Measurements from ENCODE around the gene ZNF469.

ZNF469 gene

DNA sequence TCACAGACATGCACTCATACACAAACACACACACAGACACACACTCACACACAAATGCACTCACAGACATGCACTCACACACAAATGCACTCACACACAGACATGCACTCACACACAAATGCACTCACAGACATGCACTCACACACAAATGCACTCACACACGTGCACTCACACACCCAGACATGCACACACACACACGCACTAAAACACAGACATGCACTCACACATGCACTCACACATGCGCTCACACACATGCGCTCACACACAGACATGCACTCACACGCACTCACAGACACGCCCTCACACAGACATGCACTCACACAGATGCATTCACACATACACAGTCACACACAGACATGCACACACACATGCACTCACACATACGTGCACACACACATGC, 2.7 kb upstream of the ZNF469 start:
- no peak for DNase-seq

DNA sequence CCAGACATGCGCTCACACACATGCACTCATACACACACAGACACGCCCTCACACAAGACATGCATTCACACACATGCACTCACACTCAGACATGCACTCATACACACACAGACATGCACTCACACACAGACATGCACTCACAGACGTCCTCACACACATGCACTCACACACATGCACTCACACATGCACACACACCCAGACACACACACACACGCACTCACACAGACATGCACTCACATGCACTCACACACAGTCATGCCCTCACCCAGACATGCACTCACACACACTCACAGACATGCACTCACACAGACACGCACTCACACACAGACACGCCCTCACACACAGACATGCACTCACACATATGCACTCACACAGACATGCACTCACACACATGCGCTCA, 2.1 kb upstream of the ZNF469 start:
- DNase-seq, result no peak

DNA sequence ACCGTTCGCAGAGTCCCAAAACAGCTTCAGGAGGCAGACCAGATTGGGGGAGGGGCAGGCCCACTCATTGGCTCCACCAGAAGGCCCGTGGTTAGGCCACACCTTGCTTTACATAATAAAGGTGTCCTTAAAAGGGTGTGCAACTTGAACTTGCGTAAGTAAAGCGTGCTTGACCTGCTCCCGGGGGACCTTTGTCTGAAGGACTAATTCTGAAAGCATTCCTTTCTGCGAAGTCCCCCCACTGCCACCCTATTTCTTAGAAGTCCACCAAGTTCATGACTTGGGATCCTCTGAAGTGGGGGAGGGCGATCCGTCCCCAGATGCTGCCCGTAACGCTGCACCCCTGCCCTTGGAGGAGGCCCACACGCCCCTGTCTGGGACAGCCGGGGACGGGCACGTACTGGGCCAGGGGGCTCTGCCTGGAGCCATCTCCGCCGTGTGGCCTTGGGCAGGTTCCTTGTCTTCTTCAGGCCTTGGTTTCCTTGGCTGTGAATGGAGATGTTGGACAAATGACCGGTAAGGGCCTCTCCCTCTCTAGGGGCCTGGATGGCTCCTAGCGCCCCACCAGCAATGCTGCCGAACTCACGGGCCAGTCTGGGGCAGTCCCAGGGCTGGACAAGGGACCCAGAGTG, 823 bp upstream of the ZNF469 start:
- no peak for DNase-seq

GRCh38 chr16:88383401-88384221, 852 bp downstream of the ZNF469 start:
- no peak for DNase-seq

DNA sequence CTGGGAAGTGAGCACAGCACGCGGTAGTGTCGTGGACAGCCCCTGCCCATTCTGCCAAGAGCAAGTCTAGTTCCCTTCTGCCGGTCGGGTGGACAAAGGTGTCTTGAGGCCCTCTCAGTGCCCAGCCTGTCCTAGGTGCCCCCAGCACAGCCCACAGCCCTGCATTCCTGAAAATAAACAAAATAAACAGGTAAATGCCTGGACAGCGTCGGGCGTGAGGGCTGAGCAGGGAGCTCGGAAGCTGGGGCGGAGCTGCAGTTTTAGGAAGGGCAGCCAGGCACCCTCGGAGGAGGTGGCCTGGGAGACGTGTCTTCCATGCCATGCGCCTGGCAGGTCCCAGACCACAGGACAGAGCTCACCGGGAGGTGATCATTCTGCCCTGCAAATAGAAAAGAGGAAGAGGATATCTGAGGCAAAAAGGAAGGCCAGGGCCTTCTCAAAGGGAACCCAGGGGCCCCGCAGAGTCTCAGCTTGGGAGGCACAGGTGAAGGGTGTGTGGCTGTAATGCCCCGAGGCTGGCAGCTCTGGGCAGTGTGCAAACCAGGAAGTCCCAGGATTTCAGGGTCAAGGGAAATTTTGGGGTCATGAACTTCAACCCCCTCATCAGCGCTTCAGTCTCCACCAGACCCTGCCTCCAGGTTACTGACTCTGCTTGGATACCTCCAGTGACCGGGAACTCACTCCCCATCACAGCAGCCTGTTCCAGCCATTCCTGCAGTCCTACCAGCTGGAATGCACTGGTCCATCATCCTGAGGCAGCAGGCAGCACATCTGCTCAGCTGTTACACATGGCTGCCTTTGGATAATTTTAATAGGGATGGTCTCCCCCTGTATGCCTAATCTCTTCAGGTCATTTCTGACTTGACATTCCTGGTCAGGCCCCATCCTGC, 1.7 kb downstream of the ZNF469 start:
- no peak for DNase-seq

- no peak for DNase-seq
These were observed 2.4 kb downstream of the ZNF469 start for GRCh38 chr16:88385112-88385594.

DNA sequence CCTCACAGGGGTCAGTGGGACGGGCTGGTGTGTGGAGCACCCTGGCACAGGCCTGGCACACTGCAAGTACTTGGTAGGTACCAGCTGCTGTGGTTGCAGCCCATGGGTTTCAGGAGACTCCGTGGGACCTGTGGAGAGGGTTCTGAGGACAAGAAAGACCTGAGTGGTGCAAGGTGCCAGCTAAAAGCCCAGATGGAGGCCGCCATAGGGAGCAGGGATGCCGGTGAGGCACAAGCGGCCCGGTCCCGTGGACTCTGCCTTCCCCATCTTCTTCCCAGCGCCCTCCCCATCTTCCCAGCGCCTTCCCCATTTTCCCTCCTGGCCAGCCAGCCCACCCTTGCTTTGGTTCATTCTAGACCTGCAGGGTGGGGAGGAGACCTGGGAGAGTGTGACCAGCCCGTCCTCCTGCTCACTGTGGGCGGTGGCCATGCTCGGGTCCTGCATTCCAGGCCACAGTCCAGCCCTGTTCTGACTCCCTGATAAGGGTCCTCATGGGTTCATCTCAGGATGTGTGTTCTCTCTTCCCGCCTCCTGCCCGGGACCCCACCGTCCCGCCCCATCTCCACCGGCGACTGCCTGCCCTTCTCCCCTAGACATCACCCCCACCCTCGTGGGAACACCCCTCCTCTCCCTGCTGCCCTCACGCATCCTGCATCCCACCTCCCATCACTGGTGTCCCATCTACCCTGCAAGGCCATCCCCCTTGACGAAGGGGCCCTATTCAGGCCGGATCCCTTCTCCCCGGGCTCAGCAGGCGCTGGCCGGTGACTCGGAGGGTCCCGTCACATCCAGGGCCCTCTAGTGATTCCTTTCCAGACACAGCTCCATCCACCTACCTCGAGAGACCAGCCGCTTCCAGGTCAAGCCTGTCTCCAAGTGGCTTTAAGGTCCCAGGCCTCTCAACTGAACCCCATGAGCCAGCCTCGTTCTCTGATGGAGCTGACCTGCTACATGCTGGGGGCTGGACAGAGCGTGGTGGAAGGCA, 3.4 kb downstream of the ZNF469 start:
- DNase-seq, result no peak

DNA sequence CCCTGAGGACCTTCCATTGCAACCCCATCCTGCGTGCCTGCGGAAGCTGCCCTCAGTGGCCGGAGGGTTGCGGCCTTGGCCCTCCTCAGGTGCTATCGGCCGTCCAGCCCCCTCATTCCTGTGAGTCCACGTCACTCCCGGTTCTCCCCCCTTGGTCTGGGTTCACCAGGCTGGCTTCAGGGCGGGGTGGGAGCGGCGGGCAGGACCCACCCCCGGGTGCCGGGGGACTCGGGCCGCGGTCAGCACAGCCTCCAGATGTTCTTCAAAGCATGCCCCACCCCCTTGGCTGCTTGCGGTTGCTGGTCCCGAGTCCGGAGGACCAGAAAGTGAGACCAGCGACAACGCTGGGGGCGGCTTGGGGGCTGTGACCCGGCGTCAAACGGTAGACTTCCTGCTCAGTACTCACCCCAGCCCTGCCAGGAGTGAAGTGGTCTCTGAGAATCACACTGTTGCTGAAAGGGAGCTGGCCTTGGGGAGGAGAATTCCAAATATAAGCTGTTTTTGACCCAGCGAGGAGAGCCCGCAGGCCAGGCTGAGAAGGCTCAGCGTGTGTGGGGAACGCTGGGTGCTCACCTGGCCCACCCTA, 4.5 kb downstream of the ZNF469 start:
- no peak for DNase-seq

GRCh38 chr16:88387941-88388627, 5.3 kb downstream of the ZNF469 start:
- no peak for DNase-seq

- DNase-seq, result no peak
These were observed 6.4 kb downstream of the ZNF469 start for GRCh38 chr16:88389191-88389590.

DNA sequence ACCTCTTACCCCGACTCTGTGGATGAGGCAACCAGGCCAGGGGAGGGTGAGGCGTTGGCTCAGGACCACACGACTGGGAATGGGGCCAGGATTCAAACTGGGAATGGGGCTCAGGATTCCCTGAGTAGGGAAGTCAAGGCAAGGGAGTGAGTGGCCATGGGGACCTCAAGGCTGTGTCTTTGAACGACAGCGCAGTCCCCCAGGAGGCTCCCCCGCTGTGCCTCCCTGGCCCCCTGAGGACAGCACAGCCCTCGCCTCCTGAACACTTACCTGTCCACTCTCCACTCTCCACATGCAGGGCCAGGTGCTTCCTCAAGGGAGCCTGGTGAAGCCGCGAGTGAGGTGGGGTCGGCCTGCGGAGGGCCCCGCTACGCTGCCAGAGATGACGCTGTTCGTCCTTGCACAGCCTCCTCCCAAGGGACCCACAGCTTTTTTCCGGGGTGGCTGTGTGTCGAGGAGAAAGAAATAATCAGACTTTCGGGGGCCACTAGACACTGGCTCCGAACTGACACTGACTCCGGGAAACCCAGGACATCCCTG, 6.9 kb downstream of the ZNF469 start:
- no peak for DNase-seq

DNA sequence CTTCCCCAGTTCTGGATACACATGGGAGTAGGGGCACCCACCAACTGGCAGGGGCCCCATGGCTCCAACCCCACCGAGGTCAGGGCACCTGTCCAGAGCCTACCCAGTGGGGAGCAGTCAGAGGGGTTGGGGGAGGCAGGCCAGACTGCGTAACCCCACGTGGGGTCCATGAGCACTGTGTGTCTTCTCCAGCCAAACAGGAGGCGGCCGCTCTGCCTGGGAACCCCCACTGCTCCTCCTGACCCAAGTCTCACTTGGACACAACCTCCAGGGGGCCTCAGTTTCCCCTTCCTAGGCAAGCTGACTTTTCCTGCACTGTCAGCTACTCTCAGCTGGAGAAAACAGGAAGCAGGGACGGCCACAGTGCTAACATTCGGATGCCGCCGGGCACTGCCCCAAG, 7.5 kb downstream of the ZNF469 start:
- no peak for DNase-seq

DNA sequence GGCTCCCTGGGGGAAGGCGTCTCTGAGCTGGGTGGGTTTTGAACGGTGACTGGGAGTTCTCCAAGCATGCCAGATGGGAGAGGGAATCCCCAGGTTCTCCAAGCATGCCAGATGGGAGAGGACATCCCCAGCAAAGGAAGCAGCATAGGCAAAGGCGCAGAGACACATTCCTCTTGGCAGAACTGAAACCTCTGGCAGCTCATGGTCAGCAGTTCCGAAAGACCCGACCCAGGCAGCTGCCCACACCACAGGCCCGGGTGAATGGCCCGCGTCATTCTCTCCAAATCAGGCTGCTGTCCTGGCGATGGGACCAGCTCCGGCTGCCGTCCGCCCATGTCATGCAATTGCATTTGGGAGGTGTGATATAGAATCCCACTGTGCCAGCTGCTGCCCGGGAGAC, 8.0 kb downstream of the ZNF469 start:
- no peak for DNase-seq

DNA sequence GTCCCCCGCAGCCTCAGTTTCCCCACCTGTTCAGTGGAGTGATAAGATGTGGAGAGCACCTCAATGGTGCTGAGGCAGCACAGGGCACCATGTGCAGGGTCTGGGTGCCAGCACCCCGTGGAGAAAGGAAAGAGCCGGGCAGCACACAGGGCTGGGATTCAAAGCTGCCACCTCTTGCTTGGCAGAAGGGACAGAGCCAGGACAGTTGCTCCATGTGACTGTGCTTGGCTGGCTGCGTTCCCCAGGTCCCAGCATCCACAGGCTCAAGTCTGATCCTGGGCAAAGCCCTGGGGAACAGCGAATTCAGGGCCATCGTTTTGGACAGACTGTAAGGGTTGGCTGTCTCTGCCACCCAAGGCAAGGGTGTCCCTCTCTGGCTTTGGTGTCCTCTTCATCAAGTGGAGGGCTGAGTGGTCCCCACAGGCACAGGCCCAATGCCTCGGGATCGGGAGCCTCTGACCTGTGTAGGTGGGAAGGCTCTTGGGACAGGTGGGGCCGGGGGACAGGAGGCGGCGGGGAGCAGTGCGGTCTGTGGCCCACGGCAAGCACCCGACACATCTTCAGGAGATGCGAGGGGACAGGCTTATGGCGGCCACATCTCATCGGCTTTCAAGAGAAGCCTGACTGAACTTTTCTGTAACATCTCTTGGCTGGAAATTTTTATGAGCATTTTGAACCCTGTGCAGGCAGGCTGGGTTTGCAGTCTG, 8.5 kb downstream of the ZNF469 start:
- no peak for DNase-seq

DNA sequence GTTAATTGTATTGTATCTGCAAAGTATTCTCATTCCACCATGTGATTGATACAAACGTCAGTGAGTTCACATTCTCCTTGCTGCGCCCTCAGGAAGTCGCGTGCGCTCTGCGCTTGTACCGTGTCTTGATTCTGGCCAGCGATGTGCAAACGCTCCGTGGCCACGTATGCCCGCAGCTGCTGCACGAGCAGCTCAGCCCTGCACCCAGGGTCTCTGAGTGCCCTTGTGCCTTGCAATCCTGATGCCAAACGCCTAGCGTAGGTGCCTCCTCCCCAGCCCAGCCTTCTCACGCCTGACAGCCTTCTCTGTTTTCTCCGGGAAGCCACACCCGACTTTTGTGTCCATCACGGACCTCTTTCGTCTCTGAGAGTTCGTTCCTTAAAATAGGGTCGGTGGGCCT, 9.4 kb downstream of the ZNF469 start:
- DNase-seq, result no peak

GRCh38 chr16:88392616-88393015, 9.9 kb downstream of the ZNF469 start:
- DNase-seq, result no peak

GRCh38 chr16:88393034-88393433, 10.3 kb downstream of the ZNF469 start:
- DNase-seq, result no peak

DNA sequence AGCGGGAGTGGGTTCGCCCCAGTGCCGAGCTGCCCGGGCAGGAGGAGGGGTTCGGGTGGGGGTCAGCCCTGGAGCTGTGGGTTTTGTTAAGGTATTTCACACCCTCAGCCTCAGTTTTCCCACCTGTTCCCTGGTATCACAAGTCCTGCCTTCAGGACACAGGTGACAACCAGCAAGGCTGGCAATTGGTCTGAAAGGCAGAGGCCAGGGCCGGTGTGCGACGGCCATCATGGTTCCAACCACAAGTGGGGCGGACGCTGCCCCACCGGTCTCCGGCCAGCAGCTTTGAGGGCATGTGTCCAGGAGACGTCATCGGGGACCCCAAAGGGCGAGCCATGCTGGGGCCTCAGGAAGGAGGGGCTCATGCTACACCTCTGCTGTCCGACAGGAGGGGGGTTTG, 10.8 kb downstream of the ZNF469 start:
- no peak for DNase-seq

DNA sequence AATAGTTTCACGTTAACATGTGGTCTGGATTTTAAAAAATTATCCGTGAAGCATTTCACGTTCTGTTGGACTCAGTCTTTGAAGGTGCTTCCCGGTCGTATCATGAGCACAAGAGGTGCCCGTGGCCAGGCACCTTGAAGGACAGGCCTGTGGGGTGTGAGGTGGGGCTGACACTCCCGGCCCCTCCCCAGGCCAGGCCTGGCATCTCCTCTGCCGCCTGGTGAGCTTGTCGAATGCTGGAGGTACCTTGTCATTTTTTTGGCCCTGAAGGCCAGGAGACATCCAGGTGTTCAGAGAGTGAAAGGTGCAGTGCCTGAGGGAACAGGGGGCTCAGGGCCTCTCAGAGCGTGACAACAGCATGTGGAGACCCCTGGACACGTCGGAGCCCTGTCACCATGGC, 11.7 kb downstream of the ZNF469 start:
- DNase-seq, result no peak

All from activated CD4-positive, alpha-beta T cell treated with anti-CD3 and anti-CD28 coated beads for 1 hour (primary cell).